DOHH2 (cell line): ENCODE data around the gene CRB3.

ENCODE experiments used
- EZH2phosphoT487 ChIP-seq: fragments of 200-600 bp; sonication (generic); IDR thresholded peaks from 2 replicates; pipeline ENCODE4 v1.6.1; 2017; ENCODE audit warnings: borderline replicate concordance, mild to moderate bottlenecking, antibody characterized with exemption, low read length, moderate library complexity, mixed read lengths
- TF ChIP-seq, protein P1 (sequence below): fragments of 200-600 bp; sonication (generic); IDR thresholded peaks from one replicate; pipeline ENCODE4 v1.5.1; 2014; ENCODE audit warnings: antibody characterized with exemption, mild to moderate bottlenecking, low read depth, low read length; ENCODE audit not compliant: poor library complexity, severe bottlenecking

- TF ChIP-seq, protein P1, sequence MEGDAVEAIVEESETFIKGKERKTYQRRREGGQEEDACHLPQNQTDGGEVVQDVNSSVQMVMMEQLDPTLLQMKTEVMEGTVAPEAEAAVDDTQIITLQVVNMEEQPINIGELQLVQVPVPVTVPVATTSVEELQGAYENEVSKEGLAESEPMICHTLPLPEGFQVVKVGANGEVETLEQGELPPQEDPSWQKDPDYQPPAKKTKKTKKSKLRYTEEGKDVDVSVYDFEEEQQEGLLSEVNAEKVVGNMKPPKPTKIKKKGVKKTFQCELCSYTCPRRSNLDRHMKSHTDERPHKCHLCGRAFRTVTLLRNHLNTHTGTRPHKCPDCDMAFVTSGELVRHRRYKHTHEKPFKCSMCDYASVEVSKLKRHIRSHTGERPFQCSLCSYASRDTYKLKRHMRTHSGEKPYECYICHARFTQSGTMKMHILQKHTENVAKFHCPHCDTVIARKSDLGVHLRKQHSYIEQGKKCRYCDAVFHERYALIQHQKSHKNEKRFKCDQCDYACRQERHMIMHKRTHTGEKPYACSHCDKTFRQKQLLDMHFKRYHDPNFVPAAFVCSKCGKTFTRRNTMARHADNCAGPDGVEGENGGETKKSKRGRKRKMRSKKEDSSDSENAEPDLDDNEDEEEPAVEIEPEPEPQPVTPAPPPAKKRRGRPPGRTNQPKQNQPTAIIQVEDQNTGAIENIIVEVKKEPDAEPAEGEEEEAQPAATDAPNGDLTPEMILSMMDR: no peak
- no peak for TF ChIP-seq EZH2phosphoT487
Measured at GRCh38 chr19:6418562-6418932, 45.5 kb upstream of the CRB3 start.
